Measurements from ENCODE around the gene NHLRC4. TPM values are rescaled to one million over a fixed set of nuclear protein-coding genes. Genes with fewer than 3 reads are reported as not detected.

NHLRC4 gene
- total and polyA plus RNA-seq, 2 of the 13 experiments (the other 11 are each of a cell fraction or from before 2014, with no cell fraction given) = 0.40 to 0.59 TPM

GRCh38 chr16:588889-589657, 22.3 kb downstream of the NHLRC4 start (continued):
- TF ChIP-seq CREM (IDR thresholded peaks at IDR 0.05) = peak; percentile 54; the same call in 1 of the 2 replicates
- no peak for TF ChIP-seq CREM (CRISPR knock-in tag; IDR thresholded peaks at IDR 0.05)
- TF ChIP-seq ZHX1 (CRISPR knock-in tag; IDR thresholded peaks at IDR 0.05; ENCODE audit: low read depth) = no peak
- TF ChIP-seq PHF8 (CRISPR knock-in tag; IDR thresholded peaks at IDR 0.05) = peak; percentile 65; the same call in 1 of the 2 replicates
- no peak for TF ChIP-seq ZNF354B (CRISPR knock-in tag; IDR thresholded peaks at IDR 0.05)
- 0 out of 2 replicates have a peak, but pooled peaks have one; percentile 43 for TF ChIP-seq RNF2 (conservative IDR thresholded peaks at IDR 0.05; ENCODE audit: low read depth)
- TF ChIP-seq PHB2 (IDR thresholded peaks at IDR 0.05; ENCODE audit: partially characterized antibody) = no peak
- no peak for TF ChIP-seq TARDBP (CRISPR knock-in tag; IDR thresholded peaks at IDR 0.05)
- TF ChIP-seq DBP (CRISPR knock-in tag; IDR thresholded peaks at IDR 0.05; ENCODE audit: not compliant biosample characterization) = no peak
- TF ChIP-seq THAP9 (CRISPR knock-in tag; IDR thresholded peaks at IDR 0.05; ENCODE audit: borderline replicate concordance) = peak; percentile 51; the same call in 1 of the 2 replicates
- peak; percentile 79 for TF ChIP-seq SAP130 (CRISPR knock-in tag; IDR thresholded peaks at IDR 0.05; ENCODE audit: low read depth)
- TF ChIP-seq TRIM24 (CRISPR knock-in tag; IDR thresholded peaks at IDR 0.05) = no peak
- TF ChIP-seq ZBTB33 (CRISPR knock-in tag; IDR thresholded peaks at IDR 0.05) = no peak
- no peak for TF ChIP-seq ZNF615 (CRISPR knock-in tag; IDR thresholded peaks at IDR 0.05; ENCODE audit: borderline replicate concordance)
- TF ChIP-seq ZNF678 (CRISPR knock-in tag; IDR thresholded peaks at IDR 0.05) = no peak
- TF ChIP-seq ZNF292 (CRISPR knock-in tag; IDR thresholded peaks at IDR 0.05; ENCODE audit: borderline replicate concordance, low read depth) = no peak
- peak; percentile 49; the same call in 1 of the 2 replicates for TF ChIP-seq IKZF5 (CRISPR knock-in tag; IDR thresholded peaks at IDR 0.05)
- TF ChIP-seq TAF1 (CRISPR knock-in tag; IDR thresholded peaks at IDR 0.05) = peak; percentile 81
- TF ChIP-seq KLF9 (CRISPR knock-in tag; IDR thresholded peaks at IDR 0.05; ENCODE audit: low read depth) = 0 out of 2 replicates have a peak, but pooled peaks have one; percentile 6
